K562 (cell line): ENCODE results near the gene RBFOX2. TPM values are rescaled to one million over a fixed set of nuclear protein-coding genes. Genes with fewer than 3 reads are reported as not detected.

Source experiments
- ATAC-seq: fragments of 200-7000 bp; cut with Tn5 transposase; 3 replicates; pipeline ENCODE4 v1.9.1; 2020; ENCODE audit warnings: moderate library complexity
- BruUV-seq: library from RNA; stranded (reverse); fragments of 400-500 nt; replicated peaks from 2 replicates; lab custom pipeline; 2021; lab: Mats Ljungman, UMichigan
- CTCF ChIA-PET: fragments of 300-600 bp; formaldehyde crosslinking; extraction: SDS; loops from one replicate; lab custom pipeline; 2021; ENCODE audit warnings: low intra/inter-chr PET ratio; lab: Yijun Ruan, JAX
- POLR2A ChIA-PET: fragments of 300-600, 350-650 bp; sonication (Branson Sonifier 250); formaldehyde crosslinking; extraction: SDS; loops from one replicate; lab custom pipeline; 2021; ENCODE audit warnings: antibody characterized with exemption, inconsistent platforms; lab: Yijun Ruan, JAX
- DNase-seq, 4 experiments: peaks; one replicate each; pipeline versions ENCODE4 v3.0.0 to v3.0.0-alpha.2; 2011 to 2018; ENCODE audit warnings: low spot score in 3 of 4, mixed read lengths in 3 of 4; ENCODE audit errors: extremely low read depth in 1 of 4
- FAIRE-seq: peaks from 2 replicates; lab custom pipeline; 2011; peaks lifted over from hg19 to GRCh38; lab: Jason Lieb, UNC
- H2AFZ ChIP-seq: 2 replicates; pipeline ENCODE4 v1.6.0; 2011; ENCODE audit warnings: low read depth, low read length, control low read depth, inconsistent platforms
- H3K27ac ChIP-seq: fragments of 200-600 bp; 3 replicates; pipeline ENCODE4 v1.8.0; 2011; ENCODE audit warnings: low read depth, mild to moderate bottlenecking, control low read depth, inconsistent platforms, low read length, moderate library complexity, mixed read lengths; ENCODE audit errors: extremely low read depth
- H3K27me3 ChIP-seq, 2 experiments: fragments of 300-600 bp in 1 of 2; 2 replicates in 1 of 2; 3 replicates in 1 of 2; pipeline versions ENCODE4 v1.6.0 to v1.8.0; 2011; ENCODE audit warnings: inconsistent platforms in 2 of 2, low read length in 2 of 2, mild to moderate bottlenecking in 1 of 2, mixed read lengths in 1 of 2, moderate library complexity in 1 of 2; ENCODE audit not compliant: control insufficient read depth in 2 of 2, insufficient read depth in 2 of 2
- H3K36me3 ChIP-seq: fragments of 300-600 bp; 3 replicates; pipeline ENCODE4 v1.8.0; 2011; ENCODE audit warnings: mild to moderate bottlenecking, low read length, inconsistent platforms; ENCODE audit not compliant: control insufficient read depth, insufficient read depth
- H3K4me1 ChIP-seq, 2 experiments: fragments of 200-600 bp in 1 of 2; replicated peaks in 1 of 2; 2 replicates in 1 of 2; 3 replicates in 1 of 2; pipeline versions ENCODE4 v1.5.1 to v1.8.0; 2011; ENCODE audit warnings: inconsistent platforms in 2 of 2, low read length in 2 of 2, mild to moderate bottlenecking in 1 of 2, mixed read lengths in 1 of 2, moderate library complexity in 1 of 2; ENCODE audit not compliant: control insufficient read depth in 2 of 2, insufficient read depth in 2 of 2
- H3K4me2 ChIP-seq: 2 replicates; pipeline ENCODE4 v1.6.1; 2011; ENCODE audit warnings: low read length, control low read depth, inconsistent platforms, mixed read lengths; ENCODE audit not compliant: insufficient read depth
- H3K4me3 ChIP-seq: fragments of 200-600 bp; sonication (generic), shearing (Covaris generic); 2 replicates; pipeline ENCODE4 v1.5.1; 2016; ENCODE audit warnings: control low read depth, inconsistent platforms
- H3K79me2 ChIP-seq: fragments of 200-600 bp; 3 replicates; pipeline ENCODE4 v1.8.0; 2011; ENCODE audit warnings: low read length, inconsistent platforms; ENCODE audit not compliant: control insufficient read depth, insufficient read depth
- H3K9ac ChIP-seq, 2 experiments: 2 replicates each; pipeline versions ENCODE4 v1.6.0 to v1.6.1; 2011; ENCODE audit warnings: low read depth in 2 of 2, low read length in 2 of 2, control low read depth in 1 of 2, inconsistent platforms in 1 of 2, mild to moderate bottlenecking in 1 of 2, mixed read lengths in 1 of 2; ENCODE audit not compliant: insufficient read depth in 1 of 2
- H3K9me1 ChIP-seq: one replicate; pipeline ENCODE4 v1.6.0; 2011; ENCODE audit warnings: inconsistent platforms, mild to moderate bottlenecking, low read length, moderate library complexity; ENCODE audit not compliant: control insufficient read depth, insufficient read depth
- H3K9me3 ChIP-seq: replicated peaks from 2 replicates; pipeline ENCODE4 v1.5.1; 2011; ENCODE audit warnings: low read depth, low read length, inconsistent platforms; ENCODE audit not compliant: control insufficient read depth, insufficient read depth
- H4K20me1 ChIP-seq: replicated peaks from 2 replicates; pipeline ENCODE4 v1.6.1; 2011; ENCODE audit warnings: low read length, inconsistent platforms, mixed read lengths; ENCODE audit not compliant: control insufficient read depth, insufficient read depth
- CBFB ChIP-seq: sonication (generic); formaldehyde crosslinking; IDR thresholded peaks from 2 replicates; pipeline ENCODE4 v1.4.0; 2020; ENCODE audit warnings: mild to moderate bottlenecking, missing genetic modification reagents
- ERF ChIP-seq: fragments of 450-650 bp; formaldehyde crosslinking; IDR thresholded peaks from 2 replicates; pipeline ENCODE4 v1.4.0; 2020; ENCODE audit warnings: mild to moderate bottlenecking, mixed read lengths
- KDM4B ChIP-seq, 2 experiments: fragments of 450-650 bp in 1 of 2; sonication (generic) in 1 of 2; IDR thresholded peaks; 2 replicates each; pipeline ENCODE4 v1.6.1; 2016 to 2017; ENCODE audit warnings: borderline replicate concordance in 2 of 2, antibody characterized with exemption in 1 of 2, low read depth in 1 of 2, mild to moderate bottlenecking in 1 of 2
- MAFF ChIP-seq: IDR thresholded peaks from 2 replicates; pipeline ENCODE4 v1.6.1; 2012; ENCODE audit warnings: low read length, improper control_type of control experiment
- MAFK ChIP-seq: IDR thresholded peaks from 2 replicates; pipeline ENCODE4 v1.6.1; 2011; ENCODE audit warnings: low read length, improper control_type of control experiment
- NCOA6 ChIP-seq: fragments of 450-650 bp; IDR thresholded peaks from 2 replicates; pipeline ENCODE4 v1.6.1; 2017; ENCODE audit warnings: mild to moderate bottlenecking
- RBM15 ChIP-seq: fragments of 200-400 bp; formaldehyde crosslinking; IDR thresholded peaks from 2 replicates; pipeline ENCODE4 v1.6.1; 2018; ENCODE audit warnings: mild to moderate bottlenecking, low read length, moderate library complexity; ENCODE audit not compliant: insufficient read depth
- SRSF7 ChIP-seq: fragments of 200-400 bp; formaldehyde crosslinking; optimal IDR thresholded peaks from 2 replicates; pipeline ENCODE3; 2017; ENCODE audit warnings: mild to moderate bottlenecking, low read depth, low read length
- TCF7 ChIP-seq: sonication (generic); IDR thresholded peaks from 2 replicates; pipeline ENCODE4 v1.6.1; 2016; ENCODE audit warnings: antibody characterized with exemption, borderline replicate concordance
- THRAP3 ChIP-seq: fragments of 450-650 bp; IDR thresholded peaks from 2 replicates; pipeline ENCODE4 v1.6.1; 2016; ENCODE audit warnings: mild to moderate bottlenecking, inconsistent platforms, borderline replicate concordance
- THRB ChIP-seq: fragments of 450-650 bp; formaldehyde crosslinking; conservative IDR thresholded peaks from 2 replicates; pipeline ENCODE4 v1.4.0; 2022; ENCODE audit warnings: mild to moderate bottlenecking, missing genetic modification characterization
- ZBTB9 ChIP-seq: fragments of 450-650 bp; formaldehyde crosslinking; IDR thresholded peaks from 2 replicates; pipeline ENCODE4 v1.4.0; 2020; ENCODE audit warnings: mild to moderate bottlenecking, moderate library complexity
- ZNF197 ChIP-seq: fragments of 200-800 bp; sonication (Bioruptor generic); IDR thresholded peaks from 2 replicates; pipeline ENCODE4 v1.6.1; 2016; ENCODE audit warnings: low read depth, missing genetic modification characterization, missing compliant biosample characterization
- ZNF23 ChIP-seq: fragments of 250-450 bp; sonication (Bioruptor Pico); IDR thresholded peaks from 2 replicates; pipeline ENCODE4 v1.4.0; 2020; ENCODE audit warnings: mild to moderate bottlenecking
- ZNF3 ChIP-seq: fragments of 250-450 bp; sonication (Bioruptor Pico); IDR thresholded peaks from 2 replicates; pipeline ENCODE4 v1.5.0; 2021; ENCODE audit warnings: mild to moderate bottlenecking, moderate library complexity
- ZNF551 ChIP-seq: fragments of 250-450 bp; sonication (Bioruptor Pico); IDR thresholded peaks from 2 replicates; pipeline ENCODE4 v1.5.0; 2021; ENCODE audit warnings: mild to moderate bottlenecking, moderate library complexity
- ZNF707 ChIP-seq: fragments of 250-450 bp; sonication (Bioruptor Pico); conservative IDR thresholded peaks from 2 replicates; pipeline ENCODE4 v1.8.0; 2022; ENCODE audit warnings: inconsistent platforms, mild to moderate bottlenecking, moderate library complexity
- WGBS: fragments of 100-300 bp; shearing (Covaris generic); methylation state at CpG from one replicate; pipeline ENCODE4 v1.1.6; 2016; ENCODE audit warnings: low coverage, mixed read lengths; ENCODE audit not compliant: insufficient coverage; ENCODE audit errors: missing lambda C conversion rate; 5-methylcytosine and 5-hydroxymethylcytosine counted together
- in situ Hi-C: fragments of 300-500 bp; cut with MboI; formaldehyde crosslinking; loops from 4 replicates; pipeline ENCODE4 v1.15.0; 2018; ENCODE audit warnings: inconsistent platforms, mixed read lengths
- intact Hi-C: fragments of 100-400 bp; cut with micrococcal nuclease; formaldehyde crosslinking; loops from 2 replicates; pipeline ENCODE4 v1.14.2; 2022
- polyA plus RNA-seq, 8 experiments: library from polyadenylated mRNA; depleted of rRNA in 4 of 8; stranded (reverse) in 5 of 8; unstranded in 3 of 8; fragments of >200 nt; fragmentation: Nextera tagmentation in 2 of 8; fragmentation: Illumina TruSeq in 1 of 8; extraction: Ambion mirVana in 2 of 8; extraction: Trizol in 1 of 8; gene quantifications; 2 replicates each; pipeline versions ENCODE4 v1.2.1 to v1.2.3, GENCODE V29; 2011 to 2014; ENCODE audit warnings: inconsistent platforms in 1 of 8, missing spikeins in 1 of 8
- total RNA-seq, 7 experiments: library from RNA; depleted of rRNA in 6 of 7; stranded (reverse); fragments of >200 nt in 6 of 7; fragmentation: Illumina TruSeq in 2 of 7; extraction: Trizol in 2 of 7; gene quantifications; 2 replicates each; pipeline versions ENCODE4 v1.2.1 to v1.2.3, GENCODE V29; 2011 to 2021; ENCODE audit warnings: low replicate concordance in 1 of 7

RBFOX2 gene
- total and polyA plus RNA-seq, 9 of the 15 experiments (the other 6 are each of a cell fraction or from before 2014, with no cell fraction given): 5.8 to 24.8 (median 14.2) TPM

- ATAC-seq (no peak), DNase-seq (no peak), FAIRE-seq (no peak)
- CTCF ChIA-PET: no interaction called here
- Histone ChIP-seq H3K27ac (no peak overlapping the region), H3K36me3 (no peaks in the 10 kb centered on the region), H2AFZ (no peak overlapping the region), H3K4me1 (no peaks in the 10 kb centered on the region; a peak in 2 of 5 replicates), H3K9me1 (no peaks in the 10 kb centered on the region), H3K4me2 (no peak overlapping the region), H3K9me3 (no peaks in the 10 kb centered on the region), H3K9ac (no peak overlapping the region), H3K79me2 (no peaks in the 10 kb centered on the region), H3K27me3 (no peaks in the 10 kb centered on the region), H3K4me3 (no peak overlapping the region), H4K20me1 (no peaks in the 10 kb centered on the region; the same call in 1 of the 2 replicates)
- in situ Hi-C loops: no loop called here
- POLR2A ChIA-PET: no interaction called here
- no peak for TF ChIP-seq NCOA6
- intact Hi-C loops: no loop called here
- no TSS peak for BruUV-seq
These were observed 176.5 kb downstream of the RBFOX2 start for GRCh38 chr22:35852076-35852475.

GRCh38 chr22:35850831-35851230 is 177.8 kb downstream of the RBFOX2 start:
- Histone ChIP-seq H3K4me2 (no peak overlapping the region), H3K36me3 (no peaks in the 10 kb centered on the region), H3K9me3 (no peaks in the 10 kb centered on the region), H3K27ac (no peak overlapping the region), H4K20me1 (no peaks in the 10 kb centered on the region), H2AFZ (no peak overlapping the region), H3K9me1 (no peaks in the 10 kb centered on the region), H3K4me3 (no peak overlapping the region), H3K27me3 (no peaks in the 10 kb centered on the region), H3K79me2 (no peaks in the 10 kb centered on the region), H3K4me1 (no peaks in the 10 kb centered on the region; a peak in 1 of 5 replicates), H3K9ac (no peak overlapping the region)
- BruUV-seq: no TSS peak
- 79% methylated on average over 5 of the region's 5 CpGs for WGBS
- in situ Hi-C loops (no loop called here), intact Hi-C loops (no loop called here)
- ChIA-PET POLR2A (no interaction called here), CTCF (no interaction called here)
- ATAC-seq (no peak), FAIRE-seq (no peak), DNase-seq (no peak)
- TF ChIP-seq ZBTB9 (CRISPR knock-in tag) (no peak), ERF (CRISPR knock-in tag) (no peak), ZNF707 (CRISPR knock-in tag) (no peak), THRB (CRISPR knock-in tag) (no peak), ZNF23 (CRISPR knock-in tag) (no peak), ZNF197 (CRISPR knock-in tag) (no peak), ZNF551 (CRISPR knock-in tag) (no peak), TCF7 (no peak), THRAP3 (no peak), KDM4B (IDR thresholded peaks at IDR 0.05; ENCODE audit: borderline replicate concordance in 2 of 2, low read depth in 1 of 2) (no peak), MAFF (no peak), RBM15 (no peak), CBFB (CRISPR knock-in tag) (no peak), MAFK (no peak), ZNF3 (no peak), SRSF7 (no peak)
